Esophagus muscularis mucosa (tissue), 4 donors: ENCODE measurements around the gene SMCO3.

Experiments
- CTCF ChIP-seq, 3 experiments: fragments of 200-600 bp in 2 of 3; fragments of 450-650 bp in 1 of 3; sonication (generic) in 2 of 3; IDR thresholded peaks; one replicate each; pipeline ENCODE4 v1.5.1; 2017 to 2019; ENCODE audit warnings: antibody characterized with exemption in 3 of 3, mild to moderate bottlenecking in 2 of 3, moderate library complexity in 1 of 3
- EP300 ChIP-seq: sonication (generic); formaldehyde crosslinking; IDR thresholded peaks from one replicate; pipeline ENCODE4 v1.6.1; 2017; ENCODE audit warnings: antibody characterized with exemption
- POLR2A ChIP-seq: fragments of 450-650 bp; IDR thresholded peaks from one replicate; pipeline ENCODE4 v1.6.1; 2017; ENCODE audit warnings: antibody characterized with exemption, moderate library complexity, mild to moderate bottlenecking, low read depth
- POLR2AphosphoS5 ChIP-seq, 2 donors: sonication (generic); formaldehyde crosslinking; IDR thresholded peaks; one replicate each; pipeline ENCODE4 v1.6.1; 2017; ENCODE audit warnings: antibody characterized with exemption in 2 of 2

DNA sequence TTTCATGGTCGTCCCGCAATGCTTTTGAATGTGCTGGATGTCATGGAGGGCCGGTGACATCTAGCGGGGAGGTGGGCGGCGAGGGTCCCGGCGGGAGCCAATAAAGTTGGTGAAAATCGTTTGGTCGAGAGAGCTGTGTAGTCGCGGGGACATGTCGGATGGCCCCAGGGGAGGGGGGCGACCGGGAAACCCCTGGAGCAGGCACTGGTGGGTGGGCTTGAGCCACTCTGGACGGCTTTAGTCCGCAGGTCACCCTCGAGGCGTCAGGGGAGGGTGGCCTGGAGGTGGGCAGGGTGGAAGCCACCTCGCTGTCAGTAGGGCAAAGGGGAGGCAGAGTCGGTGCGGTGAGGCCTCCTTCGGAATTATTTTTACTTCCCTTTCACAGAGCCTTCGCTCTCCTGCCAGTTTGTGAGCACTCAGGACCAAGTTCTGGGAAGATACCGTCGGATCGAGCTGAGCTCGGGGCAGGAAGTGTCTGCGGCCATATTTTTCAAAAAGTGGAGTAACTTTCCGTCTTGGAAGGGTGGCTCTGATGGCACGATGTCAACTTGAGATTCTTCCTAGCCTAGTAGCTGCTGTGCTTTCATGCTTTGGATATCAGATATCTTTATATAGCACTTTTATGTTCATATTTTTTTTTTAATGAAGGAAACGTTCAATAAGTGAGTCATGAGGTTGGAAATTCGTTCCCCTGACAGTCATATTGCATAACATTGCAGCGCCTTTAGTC is 38.9 kb downstream of the SMCO3 start:
- TF ChIP-seq EP300 (no peak), POLR2AphosphoS5 (IDR thresholded peaks at IDR 0.05) (peak; percentile 32 to 55), CTCF (IDR thresholded peaks at IDR 0.05) (no peak), POLR2A (no peak)
